Measurements from ENCODE around the gene CEPT1. TPM values are rescaled to one million over a fixed set of nuclear protein-coding genes. Genes with fewer than 3 reads are reported as not detected.

CEPT1 gene
- total and polyA plus RNA-seq, 9 of the 15 experiments (the other 6 are each of a cell fraction or from before 2014, with no cell fraction given): 24.4 to 72.6 (median 42.4) TPM

GRCh38 chr1:111190931-111191451, 51.0 kb downstream of the CEPT1 start:
- in situ Hi-C loops (cut with MboI): no loop called here
- BruUV-seq (replicated peaks): no TSS peak
- WGBS (ENCODE audit: insufficient coverage, low coverage, missing lambda C conversion rate): 47% methylated on average over 2 of the region's 2 CpGs
- H3K4me2 ChIP-seq (ENCODE audit: insufficient read depth, low read length): no peak overlapping the region
- H2AFZ ChIP-seq (ENCODE audit: low read depth, low read length): no peak overlapping the region
- no peak overlapping the region for H3K9ac ChIP-seq (ENCODE audit: insufficient read depth in 1 of 2, low read depth in 2 of 2, low read length in 2 of 2)
- H3K36me3 ChIP-seq (ENCODE audit: control insufficient read depth, insufficient read depth, low read length): peaks cover 24% of the 10 kb centered on the region
- no peak for TF ChIP-seq NR2C2 (CRISPR knock-in tag; IDR thresholded peaks at IDR 0.05)
- TF ChIP-seq NR2C2 (tag; IDR thresholded peaks at IDR 0.05): peak; percentile 51
- no peak for TF ChIP-seq UBTF (IDR thresholded peaks at IDR 0.05; ENCODE audit: borderline replicate concordance in 1 of 2, low read depth in 2 of 2, low read length in 2 of 2)
- peak; percentile 28; the same call in 1 of the 2 replicates for TF ChIP-seq CBFA2T3 (IDR thresholded peaks at IDR 0.05)
- TF ChIP-seq CEBPG (CRISPR knock-in tag; IDR thresholded peaks at IDR 0.05): no peak
- peak in 1 of 2 experiments; percentile 64; a peak in 2 of 4 replicates for TF ChIP-seq CEBPG (tag; conservative IDR thresholded peaks at IDR 0.05 in 1 of 2, IDR thresholded peaks at IDR 0.05 in 1 of 2)
- 0 out of 2 replicates have a peak, but pooled peaks have one; percentile 51 for TF ChIP-seq FOSL1 (tag; conservative IDR thresholded peaks at IDR 0.05)
- TF ChIP-seq CEBPB (tag; IDR thresholded peaks at IDR 0.05): peak; percentile 75
- no peaks in the 10 kb centered on the region for H3K9me1 ChIP-seq (ENCODE audit: control insufficient read depth, insufficient read depth, low read length)
- ChIA-PET CTCF (ENCODE audit: low intra/inter-chr PET ratio) (no interaction called here), POLR2A (interaction anchor here (0.6 to 1.0 kb wide), 5 partner anchors 8 to 67 kb away, joined by 3 to 8 read pairs (median 3); no protein-coding TSS in a partner anchor)
- no peak overlapping the region for H3K27ac ChIP-seq (ENCODE audit: extremely low read depth, low read depth, low read length)
- H3K27me3 ChIP-seq (ENCODE audit: control insufficient read depth in 2 of 2, insufficient read depth in 2 of 2, low read length in 2 of 2): no peaks in the 10 kb centered on the region
- DNase-seq (ENCODE audit: extremely low read depth in 1 of 4, low spot score in 3 of 4) (no peak), FAIRE-seq (no peak), ATAC-seq (peak; percentile 15)
- H3K9me3 ChIP-seq (replicated peaks; ENCODE audit: control insufficient read depth, insufficient read depth, low read depth, low read length): no peaks in the 10 kb centered on the region
- intact Hi-C loops (cut with micrococcal nuclease): no loop called here
- no peak overlapping the region for H3K4me3 ChIP-seq
- no peaks in the 10 kb centered on the region for H3K79me2 ChIP-seq (ENCODE audit: control insufficient read depth, insufficient read depth, low read length)
- H4K20me1 ChIP-seq (replicated peaks; ENCODE audit: control insufficient read depth, insufficient read depth, low read length): no peaks in the 10 kb centered on the region
- peaks cover 0 to 5% of the 10 kb centered on the region in 2 experiments; a peak in 3 of 5 replicates for H3K4me1 ChIP-seq (replicated peaks in 1 of 2; ENCODE audit: control insufficient read depth in 2 of 2, insufficient read depth in 2 of 2, low read length in 2 of 2)

Data from K562 (cell line).